ENCODE measurements around the gene ADH4. TPM values are rescaled to one million over a fixed set of nuclear protein-coding genes. Genes with fewer than 3 reads are reported as not detected.

The ADH4 gene
- total and polyA plus RNA-seq, 2 experiments from 2014 or later = not detected

DNA sequence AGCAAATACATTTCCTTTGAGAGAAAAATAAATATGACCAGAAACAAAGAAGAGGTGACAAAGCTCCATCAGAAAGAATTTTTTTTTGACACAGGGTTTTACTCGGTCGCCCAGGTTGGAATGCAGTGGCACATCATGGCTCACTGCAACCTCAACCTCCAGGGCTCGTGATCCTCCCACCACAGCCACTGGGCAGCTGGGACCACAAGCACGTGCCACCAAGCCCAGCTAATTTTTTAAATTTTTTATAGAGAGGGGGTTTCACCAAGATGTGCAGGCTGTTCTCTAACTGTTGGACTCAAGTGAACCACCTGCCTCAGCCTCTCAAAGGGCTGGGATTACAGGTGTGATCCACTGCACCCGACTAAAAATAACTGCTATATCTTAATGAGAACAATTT, 65.8 kb downstream of the ADH4 start:
- Histone ChIP-seq H3K4me2 (no peak overlapping the region), H3K27ac (ENCODE audit: low read depth) (no peak overlapping the region), H3K9me2 (ENCODE audit: insufficient read depth) (no peaks in the 10 kb centered on the region), H3K4me1 (ENCODE audit: insufficient read depth) (no peaks in the 10 kb centered on the region), H4K20me1 (replicated peaks; ENCODE audit: insufficient read depth) (peaks cover 11% of the 10 kb centered on the region), H3K4me3 (no peak overlapping the region), H2AFZ (no peak overlapping the region), H3F3A (replicated peaks; ENCODE audit: low read depth) (no peaks in the 10 kb centered on the region), H3K27me3 (ENCODE audit: insufficient read depth) (no peaks in the 10 kb centered on the region), H3K79me2 (replicated peaks; ENCODE audit: insufficient read depth) (peaks cover 50% of the 10 kb centered on the region), H3K36me3 (ENCODE audit: insufficient read depth) (peaks cover 70% of the 10 kb centered on the region)
- TF ChIP-seq, protein P1, sequence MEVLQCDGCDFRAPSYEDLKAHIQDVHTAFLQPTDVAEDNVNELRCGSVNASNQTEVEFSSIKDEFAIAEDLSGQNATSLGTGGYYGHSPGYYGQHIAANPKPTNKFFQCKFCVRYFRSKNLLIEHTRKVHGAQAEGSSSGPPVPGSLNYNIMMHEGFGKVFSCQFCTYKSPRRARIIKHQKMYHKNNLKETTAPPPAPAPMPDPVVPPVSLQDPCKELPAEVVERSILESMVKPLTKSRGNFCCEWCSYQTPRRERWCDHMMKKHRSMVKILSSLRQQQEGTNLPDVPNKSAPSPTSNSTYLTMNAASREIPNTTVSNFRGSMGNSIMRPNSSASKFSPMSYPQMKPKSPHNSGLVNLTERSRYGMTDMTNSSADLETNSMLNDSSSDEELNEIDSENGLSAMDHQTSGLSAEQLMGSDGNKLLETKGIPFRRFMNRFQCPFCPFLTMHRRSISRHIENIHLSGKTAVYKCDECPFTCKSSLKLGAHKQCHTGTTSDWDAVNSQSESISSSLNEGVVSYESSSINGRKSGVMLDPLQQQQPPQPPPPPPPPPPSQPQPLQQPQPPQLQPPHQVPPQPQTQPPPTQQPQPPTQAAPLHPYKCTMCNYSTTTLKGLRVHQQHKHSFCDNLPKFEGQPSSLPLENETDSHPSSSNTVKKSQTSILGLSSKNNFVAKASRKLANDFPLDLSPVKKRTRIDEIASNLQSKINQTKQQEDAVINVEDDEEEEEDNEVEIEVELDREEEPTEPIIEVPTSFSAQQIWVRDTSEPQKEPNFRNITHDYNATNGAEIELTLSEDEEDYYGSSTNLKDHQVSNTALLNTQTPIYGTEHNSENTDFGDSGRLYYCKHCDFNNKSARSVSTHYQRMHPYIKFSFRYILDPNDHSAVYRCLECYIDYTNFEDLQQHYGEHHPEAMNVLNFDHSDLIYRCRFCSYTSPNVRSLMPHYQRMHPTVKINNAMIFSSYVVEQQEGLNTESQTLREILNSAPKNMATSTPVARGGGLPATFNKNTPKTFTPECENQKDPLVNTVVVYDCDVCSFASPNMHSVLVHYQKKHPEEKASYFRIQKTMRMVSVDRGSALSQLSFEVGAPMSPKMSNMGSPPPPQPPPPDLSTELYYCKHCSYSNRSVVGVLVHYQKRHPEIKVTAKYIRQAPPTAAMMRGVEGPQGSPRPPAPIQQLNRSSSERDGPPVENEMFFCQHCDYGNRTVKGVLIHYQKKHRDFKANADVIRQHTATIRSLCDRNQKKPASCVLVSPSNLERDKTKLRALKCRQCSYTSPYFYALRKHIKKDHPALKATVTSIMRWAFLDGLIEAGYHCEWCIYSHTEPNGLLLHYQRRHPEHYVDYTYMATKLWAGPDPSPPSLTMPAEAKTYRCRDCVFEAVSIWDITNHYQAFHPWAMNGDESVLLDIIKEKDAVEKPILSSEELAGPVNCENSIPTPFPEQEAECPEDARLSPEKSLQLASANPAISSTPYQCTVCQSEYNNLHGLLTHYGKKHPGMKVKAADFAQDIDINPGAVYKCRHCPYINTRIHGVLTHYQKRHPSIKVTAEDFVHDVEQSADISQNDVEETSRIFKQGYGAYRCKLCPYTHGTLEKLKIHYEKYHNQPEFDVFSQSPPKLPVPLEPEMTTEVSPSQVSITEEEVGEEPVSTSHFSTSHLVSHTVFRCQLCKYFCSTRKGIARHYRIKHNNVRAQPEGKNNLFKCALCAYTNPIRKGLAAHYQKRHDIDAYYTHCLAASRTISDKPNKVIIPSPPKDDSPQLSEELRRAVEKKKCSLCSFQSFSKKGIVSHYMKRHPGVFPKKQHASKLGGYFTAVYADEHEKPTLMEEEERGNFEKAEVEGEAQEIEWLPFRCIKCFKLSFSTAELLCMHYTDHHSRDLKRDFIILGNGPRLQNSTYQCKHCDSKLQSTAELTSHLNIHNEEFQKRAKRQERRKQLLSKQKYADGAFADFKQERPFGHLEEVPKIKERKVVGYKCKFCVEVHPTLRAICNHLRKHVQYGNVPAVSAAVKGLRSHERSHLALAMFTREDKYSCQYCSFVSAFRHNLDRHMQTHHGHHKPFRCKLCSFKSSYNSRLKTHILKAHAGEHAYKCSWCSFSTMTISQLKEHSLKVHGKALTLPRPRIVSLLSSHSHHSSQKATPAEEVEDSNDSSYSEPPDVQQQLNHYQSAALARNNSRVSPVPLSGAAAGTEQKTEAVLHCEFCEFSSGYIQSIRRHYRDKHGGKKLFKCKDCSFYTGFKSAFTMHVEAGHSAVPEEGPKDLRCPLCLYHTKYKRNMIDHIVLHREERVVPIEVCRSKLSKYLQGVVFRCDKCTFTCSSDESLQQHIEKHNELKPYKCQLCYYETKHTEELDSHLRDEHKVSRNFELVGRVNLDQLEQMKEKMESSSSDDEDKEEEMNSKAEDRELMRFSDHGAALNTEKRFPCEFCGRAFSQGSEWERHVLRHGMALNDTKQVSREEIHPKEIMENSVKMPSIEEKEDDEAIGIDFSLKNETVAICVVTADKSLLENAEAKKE (CRISPR knock-in tag; IDR thresholded peaks at IDR 0.05) = no peak
- TF ChIP-seq CREB1 (CRISPR knock-in tag; IDR thresholded peaks at IDR 0.05; ENCODE audit: low read depth) (no peak), STAT1 (IDR thresholded peaks at IDR 0.05; ENCODE audit: unreplicated experiment) (no peak), ZNF114 (CRISPR knock-in tag; IDR thresholded peaks at IDR 0.05) (no peak), EZH2 (IDR thresholded peaks at IDR 0.05; ENCODE audit: low read depth, unreplicated experiment) (no peak), POLR2AphosphoS5 (IDR thresholded peaks at IDR 0.05; ENCODE audit: low read depth) (no peak), ZNF331 (CRISPR knock-in tag; IDR thresholded peaks at IDR 0.05; ENCODE audit: low read depth) (no peak), NANOG (IDR thresholded peaks at IDR 0.05; ENCODE audit: borderline replicate concordance) (no peak), EZH2phosphoT487 (IDR thresholded peaks at IDR 0.05; ENCODE audit: unreplicated experiment) (no peak), JUNB (IDR thresholded peaks at IDR 0.05; ENCODE audit: unreplicated experiment) (no peak)
- TF ChIP-seq, protein P2, sequence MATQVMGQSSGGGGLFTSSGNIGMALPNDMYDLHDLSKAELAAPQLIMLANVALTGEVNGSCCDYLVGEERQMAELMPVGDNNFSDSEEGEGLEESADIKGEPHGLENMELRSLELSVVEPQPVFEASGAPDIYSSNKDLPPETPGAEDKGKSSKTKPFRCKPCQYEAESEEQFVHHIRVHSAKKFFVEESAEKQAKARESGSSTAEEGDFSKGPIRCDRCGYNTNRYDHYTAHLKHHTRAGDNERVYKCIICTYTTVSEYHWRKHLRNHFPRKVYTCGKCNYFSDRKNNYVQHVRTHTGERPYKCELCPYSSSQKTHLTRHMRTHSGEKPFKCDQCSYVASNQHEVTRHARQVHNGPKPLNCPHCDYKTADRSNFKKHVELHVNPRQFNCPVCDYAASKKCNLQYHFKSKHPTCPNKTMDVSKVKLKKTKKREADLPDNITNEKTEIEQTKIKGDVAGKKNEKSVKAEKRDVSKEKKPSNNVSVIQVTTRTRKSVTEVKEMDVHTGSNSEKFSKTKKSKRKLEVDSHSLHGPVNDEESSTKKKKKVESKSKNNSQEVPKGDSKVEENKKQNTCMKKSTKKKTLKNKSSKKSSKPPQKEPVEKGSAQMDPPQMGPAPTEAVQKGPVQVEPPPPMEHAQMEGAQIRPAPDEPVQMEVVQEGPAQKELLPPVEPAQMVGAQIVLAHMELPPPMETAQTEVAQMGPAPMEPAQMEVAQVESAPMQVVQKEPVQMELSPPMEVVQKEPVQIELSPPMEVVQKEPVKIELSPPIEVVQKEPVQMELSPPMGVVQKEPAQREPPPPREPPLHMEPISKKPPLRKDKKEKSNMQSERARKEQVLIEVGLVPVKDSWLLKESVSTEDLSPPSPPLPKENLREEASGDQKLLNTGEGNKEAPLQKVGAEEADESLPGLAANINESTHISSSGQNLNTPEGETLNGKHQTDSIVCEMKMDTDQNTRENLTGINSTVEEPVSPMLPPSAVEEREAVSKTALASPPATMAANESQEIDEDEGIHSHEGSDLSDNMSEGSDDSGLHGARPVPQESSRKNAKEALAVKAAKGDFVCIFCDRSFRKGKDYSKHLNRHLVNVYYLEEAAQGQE (IDR thresholded peaks at IDR 0.05; ENCODE audit: unreplicated experiment) = no peak
- TF ChIP-seq, protein P3, sequence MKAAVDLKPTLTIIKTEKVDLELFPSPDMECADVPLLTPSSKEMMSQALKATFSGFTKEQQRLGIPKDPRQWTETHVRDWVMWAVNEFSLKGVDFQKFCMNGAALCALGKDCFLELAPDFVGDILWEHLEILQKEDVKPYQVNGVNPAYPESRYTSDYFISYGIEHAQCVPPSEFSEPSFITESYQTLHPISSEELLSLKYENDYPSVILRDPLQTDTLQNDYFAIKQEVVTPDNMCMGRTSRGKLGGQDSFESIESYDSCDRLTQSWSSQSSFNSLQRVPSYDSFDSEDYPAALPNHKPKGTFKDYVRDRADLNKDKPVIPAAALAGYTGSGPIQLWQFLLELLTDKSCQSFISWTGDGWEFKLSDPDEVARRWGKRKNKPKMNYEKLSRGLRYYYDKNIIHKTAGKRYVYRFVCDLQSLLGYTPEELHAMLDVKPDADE (IDR thresholded peaks at IDR 0.05) = no peak
- TF ChIP-seq, protein P4, sequence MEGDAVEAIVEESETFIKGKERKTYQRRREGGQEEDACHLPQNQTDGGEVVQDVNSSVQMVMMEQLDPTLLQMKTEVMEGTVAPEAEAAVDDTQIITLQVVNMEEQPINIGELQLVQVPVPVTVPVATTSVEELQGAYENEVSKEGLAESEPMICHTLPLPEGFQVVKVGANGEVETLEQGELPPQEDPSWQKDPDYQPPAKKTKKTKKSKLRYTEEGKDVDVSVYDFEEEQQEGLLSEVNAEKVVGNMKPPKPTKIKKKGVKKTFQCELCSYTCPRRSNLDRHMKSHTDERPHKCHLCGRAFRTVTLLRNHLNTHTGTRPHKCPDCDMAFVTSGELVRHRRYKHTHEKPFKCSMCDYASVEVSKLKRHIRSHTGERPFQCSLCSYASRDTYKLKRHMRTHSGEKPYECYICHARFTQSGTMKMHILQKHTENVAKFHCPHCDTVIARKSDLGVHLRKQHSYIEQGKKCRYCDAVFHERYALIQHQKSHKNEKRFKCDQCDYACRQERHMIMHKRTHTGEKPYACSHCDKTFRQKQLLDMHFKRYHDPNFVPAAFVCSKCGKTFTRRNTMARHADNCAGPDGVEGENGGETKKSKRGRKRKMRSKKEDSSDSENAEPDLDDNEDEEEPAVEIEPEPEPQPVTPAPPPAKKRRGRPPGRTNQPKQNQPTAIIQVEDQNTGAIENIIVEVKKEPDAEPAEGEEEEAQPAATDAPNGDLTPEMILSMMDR (conservative IDR thresholded peaks at IDR 0.05; ENCODE audit: low read depth in 2 of 2) = no peak
- Mint-ChIP-seq H3K36me3 (ENCODE audit: low read depth) (peaks cover 94% of the 10 kb centered on the region), H3K4me1 (no peaks in the 10 kb centered on the region), H3K27ac (no peak overlapping the region), H3K27me3 (ENCODE audit: insufficient read depth, low read depth, poor library complexity) (no peaks in the 10 kb centered on the region), H3K9me3 (no peaks in the 10 kb centered on the region), H3K4me3 (no peak overlapping the region)
- no peak for DNase-seq (ENCODE audit: low spot score)
- no peak for ATAC-seq

Measured in GM23338 (cell line).